CD4-positive, CD25-positive, alpha-beta regulatory T cell (primary cell): ENCODE measurements around the gene RUSF1. TPM values are rescaled to one million over a fixed set of nuclear protein-coding genes. Genes with fewer than 3 reads are reported as not detected.

Source experiments
- ATAC-seq, 2 donors: fragments of 150-1000 bp; cut with Tn5 transposase; one replicate each; pipeline ENCODE4 v1.10.0; 2021; ENCODE audit warnings: low read depth in 2 of 2, moderate number of reproducible peaks in 2 of 2, moderate library complexity in 1 of 2
- DNase-seq, 3 donors: peaks; one replicate each; pipeline versions ENCODE4 v3.0.0 to v3.0.0-alpha.2; 2012 to 2022; ENCODE audit warnings: mixed read lengths in 1 of 3
- H3K27ac ChIP-seq: one replicate; pipeline ENCODE4 v1.7.0; 2013; ENCODE audit warnings: mild to moderate bottlenecking, low read length; ENCODE audit not compliant: insufficient read depth, poor library complexity, severe bottlenecking
- H3K27me3 ChIP-seq: one replicate; pipeline ENCODE4 v1.7.0; 2013; ENCODE audit warnings: low read length; ENCODE audit not compliant: control insufficient read depth, insufficient read depth
- H3K36me3 ChIP-seq: one replicate; pipeline ENCODE4 v1.7.0; 2013; ENCODE audit warnings: mild to moderate bottlenecking, low read length, moderate library complexity; ENCODE audit not compliant: control insufficient read depth, insufficient read depth
- H3K4me1 ChIP-seq: 2 replicates; pipeline ENCODE4 v1.7.0; 2013; ENCODE audit warnings: mild to moderate bottlenecking, low read length; ENCODE audit not compliant: insufficient read depth, control insufficient read depth, poor library complexity, severe bottlenecking
- H3K4me3 ChIP-seq: one replicate; pipeline ENCODE4 v1.7.0; 2013; ENCODE audit warnings: low read depth, mild to moderate bottlenecking, low read length, moderate library complexity
- H3K9me3 ChIP-seq, 2 experiments: 1 replicate in 1 of 2; 2 replicates in 1 of 2; pipeline ENCODE4 v1.7.0; 2013; ENCODE audit warnings: low read length in 2 of 2, mild to moderate bottlenecking in 1 of 2, moderate library complexity in 1 of 2; ENCODE audit not compliant: control insufficient read depth in 2 of 2
- H3K27ac Mint-ChIP-seq, 3 donors: one replicate each; pipeline ENCODE4 v1.8.0; 2020 to 2022; ENCODE audit warnings: mild to moderate bottlenecking in 3 of 3, mixed read lengths in 3 of 3, moderate library complexity in 2 of 3
- H3K27me3 Mint-ChIP-seq: one replicate; pipeline ENCODE4 v1.8.0; 2022; ENCODE audit warnings: mild to moderate bottlenecking, mixed read lengths
- H3K36me3 Mint-ChIP-seq: one replicate; pipeline ENCODE4 v1.8.0; 2020; ENCODE audit warnings: mixed read lengths
- H3K4me1 Mint-ChIP-seq, 4 donors: one replicate each; pipeline ENCODE4 v1.8.0; 2020 to 2022; ENCODE audit warnings: mixed read lengths in 4 of 4, mild to moderate bottlenecking in 1 of 4
- H3K4me3 Mint-ChIP-seq, 4 donors: one replicate each; pipeline ENCODE4 v1.8.0; 2020 to 2022; ENCODE audit warnings: mild to moderate bottlenecking in 4 of 4, mixed read lengths in 4 of 4, moderate library complexity in 3 of 4
- H3K9me3 Mint-ChIP-seq, 7 donors: one replicate each; pipeline ENCODE4 v1.8.0; 2020 to 2022; ENCODE audit warnings: mixed read lengths in 7 of 7, mild to moderate bottlenecking in 3 of 7, moderate library complexity in 2 of 7
- polyA plus RNA-seq, 4 donors: library from polyadenylated mRNA; unstranded; fragments of 300-500 nt; fragmentation: Illumina TruSeq; gene quantifications; one replicate each; pipeline ENCODE4 v1.2.3, GENCODE V29; 2021
- total RNA-seq: library from RNA; stranded (reverse); gene quantifications from one replicate; pipeline ENCODE4 v1.2.3, GENCODE V29; 2022

Gene RUSF1
- total and polyA plus RNA-seq, 5 donors from 2014 or later = 17.9 to 44.7 (median 21.6) TPM

DNA sequence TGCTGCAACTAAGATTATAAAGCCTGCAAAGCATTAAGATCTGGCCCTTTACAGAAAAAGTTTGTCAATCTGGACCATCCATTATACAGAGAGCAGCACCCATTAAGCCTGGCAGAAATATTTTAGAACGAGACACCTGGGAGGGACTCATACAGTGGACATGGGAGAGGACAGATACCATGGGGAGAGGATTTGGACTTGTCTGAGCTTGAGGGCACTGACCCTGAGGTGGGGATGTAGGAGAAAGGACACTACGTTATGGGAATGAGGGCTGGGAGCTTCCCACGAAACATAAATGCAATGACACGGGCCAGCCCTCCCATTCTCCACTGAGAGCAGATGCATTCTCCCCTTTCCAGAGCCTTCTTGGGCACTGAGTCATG is 6.2 kb downstream of the RUSF1 start:
- Histone ChIP-seq H3K9me3 (no peaks in the 10 kb centered on the region), H3K36me3 (peaks cover 21% of the 10 kb centered on the region), H3K27me3 (no peaks in the 10 kb centered on the region), H3K4me1 (peaks cover 14% of the 10 kb centered on the region), H3K4me3 (no peak overlapping the region), H3K27ac (no peak overlapping the region)
- Mint-ChIP-seq H3K4me3 (no peak overlapping the region), H3K9me3 (no peaks in the 10 kb centered on the region), H3K27me3 (no peaks in the 10 kb centered on the region), H3K4me1 (peaks cover 14 to 41% (median 24%) of the 10 kb centered on the region in 4 donors), H3K36me3 (peaks cover 24% of the 10 kb centered on the region), H3K27ac (peak overlapping the region in 1 of 3 donors; percentile 11)
- ATAC-seq (no peak), DNase-seq (no peak)

DNA sequence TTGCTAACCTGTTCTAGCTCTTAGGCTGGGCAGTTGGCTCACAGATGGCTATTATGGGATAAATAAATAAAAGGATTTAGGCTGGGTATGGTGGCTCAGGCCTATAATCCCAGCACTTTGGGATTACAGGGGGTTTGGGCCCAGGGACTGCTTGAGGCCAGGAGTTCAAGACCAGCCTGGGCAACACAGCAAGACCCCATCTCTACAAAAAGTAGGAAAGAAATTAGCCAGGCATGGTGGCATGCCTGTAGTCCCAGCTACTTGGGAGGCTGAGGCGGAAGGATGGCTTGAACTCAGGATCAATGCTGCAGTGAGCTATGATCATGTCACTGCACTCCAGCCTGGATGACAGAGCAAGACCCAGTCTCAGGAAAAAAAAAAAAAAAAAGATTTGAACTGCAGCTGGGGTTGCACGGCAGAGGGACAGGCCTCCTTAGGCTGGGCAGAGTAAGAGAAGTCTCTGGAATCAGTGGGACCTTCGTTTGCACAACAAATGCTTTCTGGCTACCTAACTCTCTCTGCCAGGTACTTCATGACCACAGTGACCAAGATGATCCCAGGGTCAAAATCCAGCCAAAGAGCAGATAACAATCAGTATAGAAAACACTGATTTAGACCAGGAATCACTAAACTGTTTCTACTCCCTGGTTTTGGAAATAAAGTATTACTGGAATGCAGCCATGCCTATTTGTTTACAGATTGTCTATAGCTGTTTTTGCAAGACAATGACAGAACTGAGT is 6.8 kb downstream of the RUSF1 start:
- no peak for DNase-seq
- no peaks in the 10 kb centered on the region for H3K27me3 Mint-ChIP-seq
- Histone ChIP-seq H3K27me3 (no peaks in the 10 kb centered on the region), H3K4me1 (peaks cover 8% of the 10 kb centered on the region), H3K36me3 (peaks cover 24% of the 10 kb centered on the region), H3K9me3 (no peaks in the 10 kb centered on the region), H3K4me3 (no peak overlapping the region), H3K27ac (no peak overlapping the region)
- ATAC-seq = no peak
- peaks cover 26% of the 10 kb centered on the region for H3K36me3 Mint-ChIP-seq
- peak overlapping the region in 1 of 3 donors; percentile 32 for H3K27ac Mint-ChIP-seq
- peak overlapping the region in 1 of 4 donors; percentile 49 for H3K4me3 Mint-ChIP-seq
- peaks cover 12 to 35% (median 20%) of the 10 kb centered on the region in 4 donors for H3K4me1 Mint-ChIP-seq
- H3K9me3 Mint-ChIP-seq = no peaks in the 10 kb centered on the region

- Mint-ChIP-seq H3K27me3 (no peaks in the 10 kb centered on the region), H3K36me3 (peaks cover 26% of the 10 kb centered on the region), H3K4me3 (no peak overlapping the region), H3K27ac (no peak overlapping the region), H3K4me1 (peaks cover 2 to 21% (median 13%) of the 10 kb centered on the region in 4 donors), H3K9me3 (no peaks in the 10 kb centered on the region)
- Histone ChIP-seq H3K4me1 (no peaks in the 10 kb centered on the region), H3K27me3 (no peaks in the 10 kb centered on the region), H3K36me3 (peaks cover 29% of the 10 kb centered on the region), H3K4me3 (no peak overlapping the region), H3K27ac (no peak overlapping the region), H3K9me3 (no peaks in the 10 kb centered on the region)
- DNase-seq (no peak), ATAC-seq (no peak)
These were observed 8.3 kb downstream of the RUSF1 start for GRCh38 chr16:31499928-31500327.

DNA sequence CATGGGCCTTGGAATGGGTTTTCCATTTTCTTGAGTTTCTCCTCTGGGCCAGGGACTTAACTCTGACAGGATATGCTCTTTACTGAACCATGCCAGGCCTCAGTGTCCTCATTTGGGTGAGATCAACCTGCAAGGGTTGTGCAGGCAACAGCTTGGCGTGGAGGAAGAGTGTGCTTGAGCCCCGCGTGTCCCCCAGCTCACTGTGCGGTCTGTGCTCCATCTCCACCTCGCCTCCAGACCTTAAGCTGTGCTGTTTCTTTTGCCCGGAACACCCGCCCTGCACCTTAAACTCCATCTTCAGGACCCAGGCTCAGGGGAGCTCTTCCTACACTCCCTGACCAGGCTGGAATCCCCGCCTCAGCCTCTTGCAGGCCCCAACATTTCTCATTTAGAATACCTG is 9.7 kb downstream of the RUSF1 start:
- H3K27me3 ChIP-seq = no peaks in the 10 kb centered on the region
- H3K9me3 Mint-ChIP-seq = no peaks in the 10 kb centered on the region
- no peak for DNase-seq
- H3K4me1 Mint-ChIP-seq = peaks cover 2 to 14% (median 8%) of the 10 kb centered on the region in 4 donors
- peaks cover 31% of the 10 kb centered on the region for H3K36me3 ChIP-seq
- no peak overlapping the region for H3K4me3 Mint-ChIP-seq
- no peaks in the 10 kb centered on the region for H3K27me3 Mint-ChIP-seq
- H3K27ac Mint-ChIP-seq = no peak overlapping the region
- H3K4me1 ChIP-seq = no peaks in the 10 kb centered on the region
- peaks cover 27% of the 10 kb centered on the region for H3K36me3 Mint-ChIP-seq
- H3K9me3 ChIP-seq = no peaks in the 10 kb centered on the region
- no peak overlapping the region for H3K4me3 ChIP-seq
- no peak for ATAC-seq
- no peak overlapping the region for H3K27ac ChIP-seq

DNA sequence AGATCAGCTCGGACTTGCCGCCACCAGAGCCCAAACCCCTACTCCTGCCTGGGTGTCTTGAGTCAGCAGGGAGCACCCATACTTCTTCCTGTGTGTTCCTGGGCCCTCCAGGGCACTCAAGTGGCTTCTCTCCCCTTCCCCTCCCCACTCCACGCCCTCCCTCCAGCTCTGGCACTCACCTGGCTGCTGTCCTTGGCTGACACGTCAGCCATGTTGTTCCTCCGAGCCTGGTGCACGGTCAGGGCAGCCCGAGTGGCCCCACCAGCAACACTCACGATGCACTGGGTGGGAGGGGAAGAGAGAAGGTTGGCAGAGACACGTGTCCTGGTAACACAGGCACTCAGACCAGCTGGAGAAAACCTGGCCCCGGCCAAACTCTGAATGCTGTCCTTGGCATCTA is 11.5 kb downstream of the RUSF1 start:
- Histone ChIP-seq H3K27ac (no peak overlapping the region), H3K27me3 (no peaks in the 10 kb centered on the region), H3K9me3 (no peaks in the 10 kb centered on the region), H3K36me3 (peaks cover 41% of the 10 kb centered on the region), H3K4me3 (no peak overlapping the region), H3K4me1 (no peaks in the 10 kb centered on the region)
- Mint-ChIP-seq H3K4me3 (no peak overlapping the region), H3K27ac (no peak overlapping the region), H3K27me3 (no peaks in the 10 kb centered on the region), H3K9me3 (no peaks in the 10 kb centered on the region), H3K36me3 (peaks cover 40% of the 10 kb centered on the region), H3K4me1 (peaks cover 3 to 10% (median 6%) of the 10 kb centered on the region in 4 donors)
- DNase-seq (no peak), ATAC-seq (no peak)

DNA sequence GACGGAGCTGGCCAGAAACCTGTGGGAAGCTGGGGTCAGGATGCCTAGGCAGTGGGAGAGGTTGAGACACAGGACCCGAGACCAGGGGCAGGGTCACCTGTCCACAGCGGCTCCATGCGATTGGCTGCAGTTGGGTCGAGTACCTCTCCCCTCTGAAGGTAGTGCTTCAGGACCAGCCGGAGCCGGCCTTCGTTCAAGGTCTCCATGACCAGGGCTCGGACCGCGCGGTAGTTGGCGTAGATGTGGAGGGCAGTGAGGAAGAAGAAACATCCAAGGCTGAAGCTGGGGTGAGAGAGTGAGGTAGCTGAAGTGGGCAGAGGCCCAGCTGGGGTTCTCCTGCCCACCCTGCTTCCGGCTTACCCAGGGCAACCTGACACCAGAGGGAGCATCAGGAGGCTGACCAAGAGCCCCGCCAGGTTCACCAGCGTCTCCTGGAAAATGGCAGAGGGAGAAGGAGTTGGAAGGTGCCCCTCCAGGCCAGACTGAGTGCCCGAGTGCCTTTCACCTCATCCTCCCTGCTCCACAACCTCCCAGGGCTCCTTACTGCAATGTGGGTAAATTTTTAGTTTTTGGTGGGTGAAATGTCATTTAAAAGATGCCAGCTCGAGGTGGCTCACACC is 14.6 kb downstream of the RUSF1 start:
- H3K27ac ChIP-seq = no peak overlapping the region
- no peaks in the 10 kb centered on the region for H3K9me3 ChIP-seq
- DNase-seq (no peak), ATAC-seq (no peak)
- no peaks in the 10 kb centered on the region for H3K4me1 ChIP-seq
- H3K27ac Mint-ChIP-seq = no peak overlapping the region
- H3K36me3 ChIP-seq = peaks cover 30% of the 10 kb centered on the region
- H3K27me3 Mint-ChIP-seq = no peaks in the 10 kb centered on the region
- no peak overlapping the region for H3K4me3 ChIP-seq
- no peak overlapping the region for H3K4me3 Mint-ChIP-seq
- H3K4me1 Mint-ChIP-seq = peaks cover 0 to 6% (median 1%) of the 10 kb centered on the region in 4 donors
- H3K36me3 Mint-ChIP-seq = peaks cover 30% of the 10 kb centered on the region
- H3K27me3 ChIP-seq = no peaks in the 10 kb centered on the region
- H3K9me3 Mint-ChIP-seq = no peaks in the 10 kb centered on the region

GRCh38 chr16:31491778-31492418 is 16.3 kb downstream of the RUSF1 start:
- no peaks in the 10 kb centered on the region for H3K9me3 Mint-ChIP-seq
- H3K27ac ChIP-seq = no peak overlapping the region
- no peaks in the 10 kb centered on the region for H3K27me3 ChIP-seq
- DNase-seq (no peak), ATAC-seq (no peak)
- H3K27me3 Mint-ChIP-seq = no peaks in the 10 kb centered on the region
- H3K4me1 ChIP-seq = peaks cover 10% of the 10 kb centered on the region
- peaks cover 0 to 11% (median 5%) of the 10 kb centered on the region in 4 donors for H3K4me1 Mint-ChIP-seq
- peak overlapping the region in 2 of 4 donors; percentile 11 to 79 for H3K4me3 Mint-ChIP-seq
- H3K27ac Mint-ChIP-seq = peak overlapping the region; percentile 20 to 62 (median 52)
- no peaks in the 10 kb centered on the region for H3K9me3 ChIP-seq
- no peak overlapping the region for H3K4me3 ChIP-seq
- H3K36me3 ChIP-seq = peaks cover 19% of the 10 kb centered on the region
- H3K36me3 Mint-ChIP-seq = peaks cover 16% of the 10 kb centered on the region
